HT-29 (cell line): ENCODE results near the gene YY1. TPM values are rescaled to one million over a fixed set of nuclear protein-coding genes. Genes with fewer than 3 reads are reported as not detected.
"Not testable (repeated sequence)": the region's sequence is repeated elsewhere in the genome, so short reads cannot be mapped to it uniquely, and the experiment has no call there.

Experiments
- DNase-seq: peaks from one replicate; pipeline ENCODE4 v3.0.0-alpha.2; 2015; ENCODE audit warnings: low spot score
- total RNA-seq: library from RNA; depleted of rRNA; stranded (reverse); fragments of >200 nt; shearing (Covaris generic); gene quantifications from 2 replicates; pipeline ENCODE4 v1.2.3, GENCODE V29; 2014

YY1 gene
- total RNA-seq, 1 experiment from 2014 or later, result 63.2 TPM

DNA sequence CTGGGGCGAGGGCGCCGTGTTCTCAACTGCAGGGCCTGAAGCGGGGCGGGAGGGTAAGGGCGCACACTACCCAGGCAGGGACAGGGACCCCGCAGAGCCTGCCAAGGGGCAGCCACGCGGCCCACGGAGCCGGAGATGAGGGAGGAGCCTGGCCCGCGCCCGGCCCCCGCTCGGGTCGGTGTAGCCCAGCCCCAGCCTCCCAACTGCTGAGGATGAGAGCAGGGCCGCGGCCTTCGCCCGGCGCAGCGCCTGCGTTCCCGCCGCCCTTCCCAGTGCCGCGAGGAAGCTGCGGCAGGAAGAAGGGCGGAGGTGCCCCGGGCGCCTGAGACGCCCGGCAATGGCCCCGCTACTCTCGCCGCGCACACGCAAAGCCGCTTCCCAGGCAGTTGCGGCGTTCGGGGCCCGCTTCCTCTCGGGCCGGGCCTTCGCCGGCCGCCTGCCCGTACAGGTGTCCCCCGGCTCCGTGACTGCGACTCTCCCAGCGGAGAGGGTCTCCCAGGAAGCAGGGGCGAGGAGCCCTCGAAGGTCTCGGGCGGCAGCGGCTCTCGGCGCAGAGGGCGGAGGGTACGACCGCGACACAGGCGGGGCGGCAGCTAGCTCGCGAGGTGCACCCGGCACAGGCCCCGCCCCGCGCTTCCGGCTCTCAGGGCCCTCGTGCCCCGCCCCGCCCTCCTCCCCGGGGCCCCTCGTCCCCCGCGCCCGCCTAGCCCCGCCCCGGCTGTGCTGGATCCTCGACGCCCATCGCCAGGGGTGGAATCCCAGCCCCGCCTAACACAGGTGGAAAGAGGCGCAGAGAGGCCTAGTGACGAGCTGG is 24.8 kb upstream of the YY1 start:
- DNase-seq, result peak; percentile 85

DNA sequence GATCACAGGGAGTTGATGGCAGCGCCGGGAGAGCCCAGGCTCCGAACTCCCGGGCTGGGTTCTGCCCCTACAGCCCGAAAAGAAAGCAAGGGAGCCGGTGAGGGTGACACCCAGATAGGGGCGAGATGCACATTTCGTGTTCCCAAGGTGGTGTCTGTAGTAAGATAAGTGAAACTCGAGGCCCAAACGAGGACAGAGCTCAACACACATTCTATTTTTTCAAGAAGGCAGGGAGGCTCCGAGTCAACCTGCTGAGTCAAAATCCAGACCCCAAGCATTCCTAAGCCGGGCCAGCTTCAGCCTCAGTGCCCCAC is 24.2 kb upstream of the YY1 start:
- no peak for DNase-seq

DNA sequence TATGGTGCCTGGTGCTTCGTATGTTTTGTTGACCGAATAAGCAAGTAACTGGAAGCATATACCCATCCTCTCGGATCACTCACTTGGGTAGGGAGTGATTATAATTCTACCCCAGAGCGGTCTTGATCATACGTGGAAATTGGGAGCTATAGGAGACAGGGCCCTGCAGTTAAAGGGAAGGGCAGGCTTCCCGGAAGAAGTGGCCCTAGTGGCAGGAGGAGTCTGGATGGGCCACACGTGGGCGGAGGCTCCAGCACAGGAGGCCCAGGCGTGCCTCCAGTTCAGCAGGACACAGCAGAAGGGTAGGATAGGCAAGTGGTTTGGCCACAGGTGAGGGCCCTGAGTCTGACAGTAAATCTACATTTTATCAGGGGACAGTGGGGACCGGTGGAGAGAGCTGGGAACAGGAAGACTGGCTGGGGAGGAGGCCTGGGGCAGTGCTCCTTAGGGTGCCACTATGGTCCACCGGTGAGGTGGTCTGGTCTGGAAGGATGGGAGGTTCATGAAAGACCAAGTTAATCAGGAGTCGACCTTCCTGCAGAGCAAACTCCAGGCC is 23.5 kb upstream of the YY1 start:
- no peak for DNase-seq

DNA sequence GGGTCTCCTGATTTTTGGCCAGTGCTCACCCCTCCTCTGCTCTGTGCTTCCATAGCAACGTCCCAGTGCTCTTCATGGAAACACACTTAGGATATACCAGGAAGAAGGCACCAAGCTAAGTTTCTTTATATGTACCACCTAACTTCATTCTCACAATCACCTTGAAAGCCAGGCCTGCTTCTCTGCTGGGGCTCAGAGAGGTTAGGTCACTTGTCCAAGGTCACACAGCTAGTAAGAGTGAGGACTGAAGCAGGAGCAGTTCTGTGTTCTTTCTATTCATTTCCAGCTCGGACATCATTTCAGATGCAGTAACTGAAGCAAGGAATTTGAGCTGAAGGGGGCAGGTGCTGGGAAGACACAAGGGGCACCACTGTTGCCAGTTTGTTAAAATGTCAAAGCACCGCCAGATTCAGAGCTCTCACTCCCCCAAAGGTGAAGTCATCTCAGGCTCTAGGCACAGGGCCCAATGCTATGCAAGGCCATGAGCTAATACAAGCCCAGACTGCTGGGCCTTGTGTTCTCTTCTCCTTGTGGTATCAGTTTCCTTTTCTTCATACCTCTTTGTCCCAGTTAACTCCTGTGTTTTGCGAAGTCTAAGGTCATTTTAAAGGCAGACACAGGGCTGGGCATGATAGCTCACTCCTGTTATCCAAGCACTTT is 19.7 kb upstream of the YY1 start:
- no peak for DNase-seq

DNA sequence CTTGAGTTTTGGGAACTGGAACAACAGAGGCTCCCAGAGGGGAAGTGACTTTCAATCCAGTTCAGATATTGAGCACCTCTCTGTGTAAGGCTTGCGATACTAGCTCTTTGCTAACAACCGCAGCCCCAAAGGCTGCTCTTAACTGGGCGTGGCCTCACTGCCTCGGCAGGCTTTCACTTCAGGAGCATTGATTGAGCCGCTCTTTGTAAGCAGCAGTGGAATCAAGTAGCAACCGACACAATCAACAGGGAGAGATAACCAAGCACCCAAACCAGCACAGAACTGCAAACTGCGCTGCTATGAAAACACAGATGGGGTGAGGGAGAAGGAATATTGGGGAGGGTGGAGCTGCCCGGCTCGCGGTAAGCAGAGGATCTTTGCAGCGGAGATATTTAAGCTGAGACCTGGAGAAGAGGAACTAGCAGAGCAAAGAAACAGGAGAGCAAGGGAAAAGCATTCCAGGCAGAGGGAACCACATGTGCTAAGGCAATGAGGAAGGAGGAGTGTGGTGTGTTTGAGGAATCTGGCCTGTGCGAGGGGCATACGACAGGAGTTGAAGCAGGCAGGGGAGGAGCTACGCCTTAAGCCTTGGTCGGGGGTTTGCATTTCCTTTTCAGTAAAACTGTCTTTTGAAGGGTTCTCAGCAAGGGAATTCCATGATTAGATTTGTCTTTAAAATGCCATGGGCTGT is 17.3 kb upstream of the YY1 start:
- DNase-seq, result peak; percentile 53

DNA sequence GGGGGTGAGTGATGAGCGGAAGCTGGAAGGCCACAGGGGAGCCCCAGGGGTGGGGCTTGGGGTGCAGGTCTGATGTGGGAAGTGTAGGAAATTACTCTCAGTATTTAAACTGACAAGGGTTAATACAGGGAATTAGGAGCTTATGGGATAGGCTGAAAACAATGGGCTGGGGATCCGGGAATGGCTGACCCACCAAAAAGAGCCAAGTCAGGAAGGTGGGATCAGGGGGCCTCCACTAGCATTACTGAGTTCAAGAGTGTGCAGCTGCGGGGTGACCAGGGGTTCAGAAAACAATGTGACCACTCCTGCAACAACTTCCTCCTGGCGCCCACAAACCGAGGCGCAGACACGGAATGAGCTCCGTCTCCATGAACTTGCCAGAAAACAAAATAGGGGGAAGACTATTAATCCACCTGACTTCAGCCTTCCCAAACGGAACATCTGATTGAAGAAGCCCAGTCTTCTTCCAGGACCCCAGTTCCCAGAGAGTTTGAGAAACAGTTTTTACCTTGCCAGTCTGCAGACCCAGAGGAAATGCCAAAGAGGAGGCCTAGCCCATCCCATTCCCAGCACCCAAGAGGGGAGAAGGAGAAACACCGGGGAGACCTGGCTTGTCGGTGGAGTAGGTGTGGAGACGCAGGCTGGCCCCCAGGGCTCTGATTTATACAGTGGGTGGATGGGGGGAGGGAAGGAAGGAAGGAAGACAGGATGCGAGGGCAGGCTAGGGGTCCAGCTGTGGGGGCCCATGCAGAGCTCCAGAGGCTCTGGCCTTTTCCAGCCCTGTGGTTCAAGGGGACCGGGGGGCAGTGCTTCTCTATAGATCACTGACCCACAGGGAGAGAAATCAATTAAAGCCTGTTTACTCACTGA is 16.5 kb upstream of the YY1 start:
- no peak for DNase-seq

DNA sequence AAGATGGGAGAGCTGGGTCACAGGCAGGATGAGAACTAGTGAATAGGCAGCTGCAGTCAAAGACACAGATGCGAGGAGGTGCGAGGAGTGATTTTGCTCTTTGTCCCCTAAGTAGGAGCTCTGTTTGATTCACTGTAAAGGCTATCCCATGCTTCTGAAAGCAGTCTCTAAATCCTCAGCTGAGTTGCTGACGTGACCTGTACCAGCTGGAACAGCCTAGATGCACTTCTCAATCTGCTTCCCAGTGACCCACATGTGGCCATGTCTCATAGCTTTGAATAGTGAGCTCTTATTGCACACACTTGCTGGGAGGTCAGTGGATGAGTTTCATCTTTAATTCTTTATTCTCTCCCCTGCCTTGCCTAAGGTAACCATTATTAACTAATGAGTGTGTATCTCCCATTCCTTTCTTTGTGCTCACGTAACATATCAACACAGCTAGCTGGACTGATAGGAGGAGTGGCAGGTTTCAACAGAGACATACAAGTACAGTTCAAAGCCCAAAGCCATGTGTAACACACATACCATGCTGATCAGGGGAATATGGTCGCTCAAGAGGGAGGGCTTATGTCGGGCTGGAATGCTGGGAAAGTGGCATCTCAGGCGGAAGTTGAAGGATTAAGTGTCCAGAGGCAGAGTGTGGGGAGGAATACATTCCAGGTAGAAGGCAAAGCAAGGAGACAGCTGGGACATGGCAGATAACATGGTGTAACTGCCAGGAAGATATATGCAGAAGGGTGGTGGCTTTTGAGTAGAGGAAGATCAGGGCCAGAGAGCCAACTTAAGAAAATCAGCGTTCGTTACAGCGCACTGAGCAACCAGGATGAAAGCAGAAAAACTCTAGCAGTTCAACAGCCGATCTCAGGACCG is 15.4 kb upstream of the YY1 start:
- no peak for DNase-seq

DNA sequence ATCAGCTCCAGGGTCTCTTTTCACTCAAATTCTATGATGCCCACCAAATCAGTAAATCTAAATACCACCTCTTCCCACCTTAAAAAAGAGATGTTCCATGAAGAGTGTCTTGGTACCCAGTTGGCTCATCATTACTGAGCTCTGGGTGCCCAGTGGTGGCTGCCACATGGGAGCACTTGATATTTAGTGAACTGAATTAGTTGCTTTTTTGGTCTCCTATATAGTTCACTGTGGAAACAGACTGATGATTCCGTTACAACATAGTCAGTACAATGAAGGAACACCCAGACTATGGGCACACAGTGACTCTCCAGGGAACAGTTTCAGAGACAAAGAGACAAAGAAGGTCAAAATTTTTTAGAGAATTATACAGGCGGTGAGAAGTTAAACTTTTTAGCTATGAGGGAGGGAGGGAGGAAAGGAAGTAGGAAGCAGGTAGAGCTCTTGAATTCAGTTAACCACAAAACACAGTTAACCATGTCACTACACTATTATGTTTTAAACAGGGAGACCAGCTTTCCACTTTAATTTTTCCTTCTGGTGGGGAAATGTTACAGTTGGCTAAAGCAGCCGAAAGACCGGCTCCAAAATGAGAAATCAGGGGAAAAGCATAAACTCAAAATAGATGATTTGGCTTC is 14.6 kb upstream of the YY1 start:
- DNase-seq, result no peak

DNA sequence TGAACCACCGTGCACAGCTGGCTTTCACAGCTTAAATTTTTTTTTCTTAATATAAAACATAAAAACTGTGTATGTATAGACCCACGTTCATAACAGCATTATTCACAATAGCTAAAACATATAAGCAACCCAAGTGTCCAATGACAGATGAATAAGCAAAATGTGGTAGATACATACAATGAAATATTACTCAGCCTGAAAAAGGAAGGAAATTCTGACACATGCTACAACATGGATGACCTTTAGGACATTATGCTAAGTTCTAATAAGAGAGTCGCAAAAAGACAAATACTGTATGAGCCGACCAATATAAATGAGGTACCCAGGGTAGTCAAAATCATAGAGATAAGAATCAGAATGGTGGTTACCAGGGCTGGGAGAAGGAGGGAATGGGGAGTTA is 13.8 kb upstream of the YY1 start:
- no peak for DNase-seq

DNA sequence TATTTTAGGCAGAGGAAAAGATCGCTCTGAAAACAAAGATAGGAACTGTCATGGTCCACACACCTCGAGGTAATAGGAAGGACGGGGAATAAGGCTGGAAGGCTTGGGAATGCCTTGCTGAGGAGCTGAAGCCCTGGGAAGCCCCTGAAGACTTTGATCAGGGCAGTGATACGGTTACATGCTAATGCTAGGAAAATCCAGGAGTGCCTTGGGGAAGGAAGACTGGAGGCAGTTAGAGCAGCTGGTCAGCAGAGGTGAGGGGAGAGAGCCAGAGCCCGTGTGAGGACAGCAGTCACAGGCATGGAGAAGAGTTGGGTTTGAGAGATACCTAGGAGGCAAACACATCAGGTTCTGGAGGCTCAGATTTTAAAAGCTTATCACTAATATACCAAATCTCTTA is 8.6 kb upstream of the YY1 start:
- DNase-seq, result no peak

DNA sequence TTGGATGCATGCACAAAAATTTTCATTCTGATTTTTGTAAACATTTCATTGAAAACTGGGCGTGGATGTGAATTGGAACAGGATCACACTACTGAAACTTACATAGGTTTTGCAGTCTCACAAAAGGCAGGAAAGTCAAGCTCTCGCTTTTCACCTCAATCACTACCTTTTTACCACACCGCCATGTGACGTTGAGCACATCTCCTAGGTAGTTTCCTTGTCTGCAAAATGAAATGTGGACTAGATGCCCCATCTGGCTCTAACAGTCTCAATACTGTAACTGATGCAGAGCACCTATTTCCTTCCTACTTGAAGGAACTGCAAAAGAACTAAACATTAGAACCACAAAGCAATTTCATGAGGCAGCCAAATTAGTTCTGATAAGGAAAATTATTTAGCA is 4.4 kb upstream of the YY1 start:
- DNase-seq, result no peak

DNA sequence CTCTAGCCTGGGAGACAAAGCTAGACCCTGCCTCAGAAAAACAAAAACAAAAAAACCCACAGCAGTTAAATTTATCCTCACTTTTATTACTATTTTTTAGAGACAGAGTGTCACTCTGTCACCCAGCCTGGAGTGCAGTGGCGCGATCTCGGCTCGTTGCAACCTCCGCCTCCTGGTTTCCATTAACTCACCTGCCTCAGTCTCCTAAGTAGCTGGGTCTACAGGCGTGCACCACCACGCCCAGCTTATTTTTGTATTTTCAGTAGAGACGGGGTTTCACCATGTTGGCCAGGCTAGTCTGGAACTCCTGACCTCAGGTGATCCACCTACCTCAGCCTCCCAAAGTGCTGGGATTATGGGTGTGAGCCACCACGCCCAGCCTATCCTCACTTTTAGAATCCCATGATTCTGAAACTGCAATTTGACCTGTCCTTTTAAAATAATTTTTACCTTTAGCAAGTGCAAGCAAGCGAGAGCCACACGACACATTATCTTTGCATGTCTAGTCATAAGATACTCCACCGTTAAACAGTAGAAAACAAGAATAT is 2.6 kb upstream of the YY1 start:
- not testable (repeated sequence) for DNase-seq

DNA sequence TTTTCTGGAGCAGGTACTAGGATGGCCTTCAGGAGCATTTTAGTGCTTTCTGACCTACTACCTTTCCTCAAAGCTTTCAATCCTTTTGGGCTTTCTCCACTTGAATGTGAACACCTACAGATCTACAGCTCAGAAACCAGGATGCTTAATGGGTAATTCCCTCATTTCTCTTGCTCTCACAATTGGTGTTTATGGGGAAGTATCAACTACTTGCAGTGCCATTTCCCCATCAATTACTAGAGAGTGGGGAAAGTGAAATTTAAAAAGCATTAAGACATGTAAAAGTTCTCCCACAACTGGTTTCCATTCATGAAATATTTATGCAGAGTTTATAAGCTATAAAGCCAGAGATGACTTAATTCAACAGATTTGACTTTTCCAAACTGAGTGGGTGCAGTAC is 2.1 kb upstream of the YY1 start:
- DNase-seq, result no peak

DNA sequence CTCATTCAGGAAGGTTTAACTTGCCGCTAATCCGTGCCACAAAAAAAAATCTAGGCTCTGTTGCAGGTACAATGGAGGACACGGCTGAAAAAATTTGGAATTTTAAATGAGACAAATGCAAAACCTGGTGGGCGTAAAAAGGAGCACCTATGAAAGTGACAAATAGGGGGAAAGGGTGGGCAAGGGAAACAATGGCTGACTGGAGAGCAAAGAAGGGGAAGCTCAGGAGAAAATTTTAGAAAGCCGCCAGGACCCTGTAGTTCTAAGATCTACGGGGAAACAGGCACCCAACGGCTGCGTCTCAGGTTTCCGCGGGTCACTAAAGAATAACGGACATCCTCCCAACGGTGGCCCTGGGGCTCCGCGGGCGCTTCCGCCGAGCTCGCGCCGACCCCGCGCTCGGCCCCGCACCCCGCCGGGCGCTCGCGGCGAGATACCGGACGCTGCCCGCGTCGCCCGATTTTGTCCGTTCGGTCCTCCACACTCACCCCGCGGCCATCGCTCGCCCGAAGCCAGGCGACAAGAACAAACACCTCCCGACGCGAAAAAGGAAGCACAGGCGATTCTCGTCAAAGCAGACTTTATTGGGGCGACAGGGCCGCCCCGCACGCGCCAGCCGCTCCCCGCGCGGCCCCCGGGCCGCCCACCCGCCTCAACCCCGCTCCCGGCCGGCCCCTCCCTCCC is 1.1 kb upstream of the YY1 start:
- DNase-seq, result peak; percentile 41

DNA sequence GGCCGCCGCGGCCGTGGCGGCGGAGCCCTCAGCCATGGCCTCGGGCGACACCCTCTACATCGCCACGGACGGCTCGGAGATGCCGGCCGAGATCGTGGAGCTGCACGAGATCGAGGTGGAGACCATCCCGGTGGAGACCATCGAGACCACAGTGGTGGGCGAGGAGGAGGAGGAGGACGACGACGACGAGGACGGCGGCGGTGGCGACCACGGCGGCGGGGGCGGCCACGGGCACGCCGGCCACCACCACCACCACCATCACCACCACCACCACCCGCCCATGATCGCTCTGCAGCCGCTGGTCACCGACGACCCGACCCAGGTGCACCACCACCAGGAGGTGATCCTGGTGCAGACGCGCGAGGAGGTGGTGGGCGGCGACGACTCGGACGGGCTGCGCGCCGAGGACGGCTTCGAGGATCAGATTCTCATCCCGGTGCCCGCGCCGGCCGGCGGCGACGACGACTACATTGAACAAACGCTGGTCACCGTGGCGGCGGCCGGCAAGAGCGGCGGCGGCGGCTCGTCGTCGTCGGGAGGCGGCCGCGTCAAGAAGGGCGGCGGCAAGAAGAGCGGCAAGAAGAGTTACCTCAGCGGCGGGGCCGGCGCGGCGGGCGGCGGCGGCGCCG is 381 bp downstream of the YY1 start:
- peak; percentile 2 for DNase-seq

DNA sequence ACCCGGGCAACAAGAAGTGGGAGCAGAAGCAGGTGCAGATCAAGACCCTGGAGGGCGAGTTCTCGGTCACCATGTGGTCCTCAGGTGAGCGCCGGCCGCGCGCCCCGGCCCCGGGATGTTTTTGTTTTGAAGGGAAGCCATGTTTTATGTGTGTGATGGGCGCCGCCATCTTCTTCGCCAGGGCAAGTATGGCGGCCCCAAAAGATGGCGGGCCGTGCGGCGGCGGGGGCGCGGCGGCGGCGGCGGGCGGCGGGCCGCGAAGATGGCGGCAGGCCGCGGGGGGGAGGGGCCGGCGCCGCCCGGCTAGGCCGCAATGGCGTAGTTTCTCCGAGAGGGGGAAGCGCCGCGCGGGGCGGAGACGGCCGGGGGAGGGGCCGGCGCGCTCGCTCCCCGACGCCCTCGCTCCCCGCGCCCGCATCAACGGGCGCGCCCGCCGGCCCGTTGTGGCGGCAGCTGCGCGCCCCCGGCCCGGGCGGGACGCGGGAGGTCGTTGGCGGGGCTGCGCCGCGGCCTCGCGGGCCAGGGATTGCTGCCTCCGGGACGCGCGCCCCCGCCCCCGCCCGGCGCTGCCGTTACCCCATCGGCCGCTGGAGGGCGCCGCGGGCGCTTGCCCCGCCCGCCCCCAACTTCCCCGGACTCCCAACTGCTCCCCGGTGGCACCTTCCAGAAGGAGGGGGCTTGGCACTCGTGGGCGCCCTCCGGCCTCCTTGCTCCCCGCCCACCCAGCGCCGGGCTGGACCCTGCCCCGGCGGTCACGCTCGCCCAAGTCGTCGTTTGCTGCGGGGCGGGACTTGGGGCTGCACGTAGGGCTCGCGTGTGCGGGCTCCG is 1.1 kb downstream of the YY1 start:
- peak; percentile 71 for DNase-seq

DNA sequence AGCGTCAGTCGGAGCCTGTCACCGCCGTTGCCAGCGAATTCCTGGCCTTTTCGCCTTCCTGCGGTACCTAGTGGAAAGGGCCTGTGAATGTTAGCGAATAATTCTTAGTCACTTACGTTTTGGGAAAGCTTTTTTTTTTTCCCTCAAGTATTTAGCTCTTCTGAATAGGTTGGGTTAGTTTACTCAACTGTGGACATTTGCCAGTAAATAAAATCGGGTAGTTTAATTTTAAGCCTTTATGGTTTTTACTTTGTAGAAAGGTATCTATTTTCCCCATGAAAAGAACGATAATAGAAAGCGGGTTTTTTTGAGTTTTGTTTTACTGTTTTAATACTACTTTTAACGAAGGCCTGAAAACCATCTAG is 1.7 kb downstream of the YY1 start:
- no peak for DNase-seq

DNA sequence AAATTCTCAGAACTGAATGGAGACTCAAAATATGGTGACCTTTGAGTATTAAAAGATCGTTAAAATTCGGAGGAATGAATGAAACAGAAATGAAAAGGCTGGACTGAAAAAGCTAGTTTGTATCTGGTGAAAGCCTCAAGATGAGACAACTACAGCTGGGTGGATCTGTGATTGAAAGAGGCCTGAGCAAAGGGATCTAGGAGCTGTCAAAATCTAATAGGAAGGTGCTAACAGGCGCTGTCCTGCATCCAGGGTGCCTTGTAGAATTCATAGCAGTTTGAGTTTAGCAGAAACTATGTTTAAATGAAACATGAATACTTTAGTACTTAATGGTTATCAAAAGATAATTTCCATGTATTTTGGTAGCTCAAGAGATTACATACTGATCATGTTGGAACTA is 2.3 kb downstream of the YY1 start:
- DNase-seq, result peak; percentile 11
